PC-9 (cell line): ENCODE measurements around the gene PIGZ. TPM values are rescaled to one million over a fixed set of nuclear protein-coding genes. Genes with fewer than 3 reads are reported as not detected.

Experiments
- BruUV-seq: library from RNA; stranded (reverse); fragments of 400-500 nt; replicated peaks from 2 replicates; lab custom pipeline; 2021; lab: Mats Ljungman, UMichigan
- CTCF ChIA-PET: fragments of 300-600 bp; sonication (Branson Sonifier 250); formaldehyde crosslinking; loops from one replicate; lab custom pipeline; 2022; ENCODE audit warnings: antibody characterized with exemption; lab: Charles Lee
- POLR2A ChIA-PET: fragments of 300-600 bp; sonication (Branson Sonifier 250); formaldehyde crosslinking; loops from one replicate; lab custom pipeline; 2022; ENCODE audit warnings: antibody characterized with exemption; ENCODE audit not compliant: unreplicated experiment; lab: Charles Lee
- DNase-seq, 2 experiments: peaks; one replicate each; pipeline versions ENCODE4 v3.0.0 to v3.0.0-alpha.2; 2015 to 2022; ENCODE audit warnings: mixed read lengths in 1 of 2
- H2AFZ ChIP-seq: fragments of 200-600 bp; sonication (generic); 2 replicates; pipeline ENCODE4 v1.8.1; 2017; ENCODE audit warnings: antibody characterized with exemption
- H3F3A ChIP-seq: fragments of 200-600 bp; sonication (generic); 2 replicates; pipeline ENCODE4 v1.8.1; 2017; ENCODE audit warnings: antibody characterized with exemption, mild to moderate bottlenecking, low read depth; ENCODE audit not compliant: insufficient read depth
- H3K27ac ChIP-seq: fragments of 200-600 bp; sonication (generic); 2 replicates; pipeline ENCODE4 v1.6.1; 2016; ENCODE audit warnings: mixed run types
- H3K27me3 ChIP-seq: fragments of 200-600 bp; sonication (generic); 2 replicates; pipeline ENCODE4 v1.6.1; 2016; ENCODE audit warnings: low read depth, mixed run types; ENCODE audit not compliant: insufficient read depth
- H3K36me3 ChIP-seq: fragments of 200-600 bp; sonication (generic); 2 replicates; pipeline ENCODE4 v1.6.1; 2016; ENCODE audit warnings: low read depth, mixed run types
- H3K4me1 ChIP-seq: fragments of 200-600 bp; sonication (generic); replicated peaks from 2 replicates; pipeline ENCODE4 v1.6.1; 2016; ENCODE audit warnings: mixed run types; ENCODE audit not compliant: insufficient read depth
- H3K4me2 ChIP-seq: fragments of 200-600 bp; sonication (generic); 2 replicates; pipeline ENCODE4 v1.6.1; 2017; ENCODE audit warnings: mixed run types
- H3K4me3 ChIP-seq: fragments of 200-600 bp; sonication (generic); 2 replicates; pipeline ENCODE4 v1.6.1; 2016; ENCODE audit warnings: mixed run types
- H3K79me2 ChIP-seq: fragments of 200-600 bp; sonication (generic); 2 replicates; pipeline ENCODE4 v1.6.1; 2017; ENCODE audit warnings: low read depth, mixed run types
- H3K9me2 ChIP-seq: fragments of 200-600 bp; sonication (generic); 2 replicates; pipeline ENCODE4 v1.8.1; 2017; ENCODE audit warnings: mild to moderate bottlenecking; ENCODE audit not compliant: insufficient read depth
- H3K9me3 ChIP-seq: fragments of 200-600 bp; sonication (generic); 2 replicates; pipeline ENCODE4 v1.8.1; 2016; ENCODE audit warnings: low read depth; ENCODE audit not compliant: insufficient read depth
- H4K20me1 ChIP-seq: fragments of 200-600 bp; sonication (generic); 2 replicates; pipeline ENCODE4 v1.8.1; 2017; ENCODE audit not compliant: insufficient read depth
- EZH2 ChIP-seq: fragments of 200-600 bp; sonication (generic); IDR thresholded peaks from 2 replicates; pipeline ENCODE4 v1.8.0; 2017; ENCODE audit warnings: antibody characterized with exemption, low read depth
- intact Hi-C: fragments of 100-400 bp; cut with micrococcal nuclease; formaldehyde crosslinking; loops from one replicate; pipeline ENCODE4 v1.10.0; 2022; ENCODE audit not compliant: unreplicated experiment
- total RNA-seq: library from RNA; stranded (reverse); gene quantifications from 2 replicates; pipeline ENCODE4 v1.2.3, GENCODE V29; 2021
- TF ChIP-seq, protein P1 (sequence below): fragments of 200-600 bp; sonication (generic); conservative IDR thresholded peaks from 2 replicates; pipeline ENCODE4 v1.6.1; 2017; ENCODE audit warnings: mixed run types, antibody characterized with exemption, mild to moderate bottlenecking, moderate library complexity

Gene PIGZ
- total RNA-seq, 1 experiment from 2014 or later: 2.1 TPM

DNA sequence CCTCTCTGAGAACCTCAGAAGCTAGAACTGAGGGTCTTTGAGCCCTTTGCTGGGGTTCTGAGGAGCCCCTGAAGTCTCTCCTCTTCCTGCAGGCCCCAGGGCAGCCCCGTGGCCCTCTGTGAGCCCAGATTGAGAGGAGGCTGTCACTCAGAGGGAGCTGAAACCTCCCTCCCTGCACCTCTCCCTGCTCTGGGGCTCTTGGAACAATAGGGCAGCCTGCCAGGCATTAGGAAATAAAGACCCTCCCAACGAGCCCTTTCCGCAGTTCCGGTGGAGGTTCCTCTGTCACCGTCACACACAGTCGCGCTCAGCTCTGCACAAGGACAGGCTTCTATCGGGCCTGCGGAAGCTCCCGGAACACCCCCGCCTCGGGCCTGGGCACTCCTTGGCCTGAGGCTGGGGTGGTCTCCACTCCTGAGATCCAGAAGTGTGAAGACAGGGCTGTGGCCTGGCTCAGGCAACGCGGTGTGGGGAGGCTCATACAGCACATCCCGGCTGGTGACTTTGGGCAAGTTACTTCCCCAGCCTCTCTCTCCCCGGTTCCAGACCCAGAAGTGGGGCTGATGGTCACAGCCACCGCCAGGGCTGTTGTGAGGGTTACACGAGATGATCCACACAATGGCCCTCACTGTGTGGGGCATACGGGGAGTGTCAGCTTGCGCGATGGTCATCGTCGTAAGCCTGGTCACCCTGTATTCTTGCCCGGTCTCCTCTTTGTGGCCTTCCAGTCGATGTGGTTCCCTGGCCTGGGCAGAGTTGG is 43.3 kb upstream of the PIGZ start:
- H2AFZ ChIP-seq: no peak overlapping the region
- TF ChIP-seq, protein P1, sequence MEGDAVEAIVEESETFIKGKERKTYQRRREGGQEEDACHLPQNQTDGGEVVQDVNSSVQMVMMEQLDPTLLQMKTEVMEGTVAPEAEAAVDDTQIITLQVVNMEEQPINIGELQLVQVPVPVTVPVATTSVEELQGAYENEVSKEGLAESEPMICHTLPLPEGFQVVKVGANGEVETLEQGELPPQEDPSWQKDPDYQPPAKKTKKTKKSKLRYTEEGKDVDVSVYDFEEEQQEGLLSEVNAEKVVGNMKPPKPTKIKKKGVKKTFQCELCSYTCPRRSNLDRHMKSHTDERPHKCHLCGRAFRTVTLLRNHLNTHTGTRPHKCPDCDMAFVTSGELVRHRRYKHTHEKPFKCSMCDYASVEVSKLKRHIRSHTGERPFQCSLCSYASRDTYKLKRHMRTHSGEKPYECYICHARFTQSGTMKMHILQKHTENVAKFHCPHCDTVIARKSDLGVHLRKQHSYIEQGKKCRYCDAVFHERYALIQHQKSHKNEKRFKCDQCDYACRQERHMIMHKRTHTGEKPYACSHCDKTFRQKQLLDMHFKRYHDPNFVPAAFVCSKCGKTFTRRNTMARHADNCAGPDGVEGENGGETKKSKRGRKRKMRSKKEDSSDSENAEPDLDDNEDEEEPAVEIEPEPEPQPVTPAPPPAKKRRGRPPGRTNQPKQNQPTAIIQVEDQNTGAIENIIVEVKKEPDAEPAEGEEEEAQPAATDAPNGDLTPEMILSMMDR: no peak
- TF ChIP-seq EZH2: no peak
- CTCF ChIA-PET: no interaction called here

DNA sequence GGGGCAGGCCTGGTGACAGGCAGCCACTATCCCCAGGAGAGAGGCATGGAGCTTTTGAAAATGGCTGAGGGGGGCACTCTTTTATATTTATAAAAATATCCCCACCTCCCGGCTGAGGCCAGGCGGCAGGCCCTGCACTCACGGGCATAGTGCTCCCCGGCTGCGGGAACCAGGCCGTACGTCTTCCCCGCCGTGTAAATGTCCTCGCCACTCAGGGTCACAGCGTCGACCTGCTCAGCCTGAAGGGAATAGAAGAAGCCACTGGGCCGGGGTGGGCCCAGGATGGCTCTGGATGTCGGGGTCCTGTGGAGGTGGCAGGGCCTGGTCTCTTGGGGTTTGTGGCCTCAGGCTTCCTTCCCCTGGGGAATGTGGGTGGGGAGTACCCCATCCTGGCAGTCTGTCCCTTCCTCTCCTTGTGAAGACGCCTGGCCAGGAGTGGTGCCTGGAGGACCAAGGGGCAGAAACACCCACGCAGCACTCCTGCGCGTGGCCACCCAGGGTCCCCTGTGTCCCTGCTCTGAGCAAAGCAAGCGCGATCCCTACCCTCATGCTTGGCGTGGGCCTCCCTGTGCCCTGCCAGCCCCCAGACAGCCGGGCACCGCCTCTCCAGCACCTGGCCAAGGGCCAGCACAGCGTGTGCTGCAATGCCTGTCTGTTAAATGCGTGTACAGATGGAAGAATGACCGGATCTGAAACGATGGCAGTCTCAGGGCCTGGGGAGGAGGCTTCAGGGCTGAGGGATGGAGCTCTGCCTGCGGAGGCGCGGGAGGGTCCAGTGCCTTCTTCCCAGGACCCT is 42.1 kb upstream of the PIGZ start:
- no peak overlapping the region for H3K27ac ChIP-seq
- BruUV-seq: no TSS peak
- H3K27me3 ChIP-seq: no peaks in the 10 kb centered on the region
- no peaks in the 10 kb centered on the region for H4K20me1 ChIP-seq
- no peaks in the 10 kb centered on the region for H3K4me1 ChIP-seq
- intact Hi-C loops: no loop called here
- no peak overlapping the region for H3K4me3 ChIP-seq
- CTCF ChIA-PET: no interaction called here
- no peaks in the 10 kb centered on the region for H3K36me3 ChIP-seq
- H3K4me2 ChIP-seq: no peak overlapping the region
- H2AFZ ChIP-seq: no peak overlapping the region
- TF ChIP-seq EZH2: no peak
- TF ChIP-seq, protein P1: no peak
- H3K9me2 ChIP-seq: no peaks in the 10 kb centered on the region
- H3F3A ChIP-seq: no peaks in the 10 kb centered on the region; the same call in 1 of the 2 replicates
- no peak for DNase-seq
- POLR2A ChIA-PET: no interaction called here
- no peaks in the 10 kb centered on the region for H3K79me2 ChIP-seq
- no peaks in the 10 kb centered on the region for H3K9me3 ChIP-seq

More for the DNA sequence above, 43.3 kb upstream of the PIGZ start:
- no peak for DNase-seq
- intact Hi-C loops: no loop called here
- BruUV-seq: no TSS peak
- no peak overlapping the region for H3K27ac ChIP-seq
- H3K27me3 ChIP-seq: no peaks in the 10 kb centered on the region
- no peaks in the 10 kb centered on the region for H3K9me2 ChIP-seq
- H3K79me2 ChIP-seq: no peaks in the 10 kb centered on the region
- H3K4me3 ChIP-seq: no peak overlapping the region
- H3K36me3 ChIP-seq: no peaks in the 10 kb centered on the region
- no peaks in the 10 kb centered on the region; the same call in 1 of the 2 replicates for H3F3A ChIP-seq
- H4K20me1 ChIP-seq: no peaks in the 10 kb centered on the region
- no peak overlapping the region for H3K4me2 ChIP-seq
- no peaks in the 10 kb centered on the region for H3K4me1 ChIP-seq
- no peaks in the 10 kb centered on the region for H3K9me3 ChIP-seq
- POLR2A ChIA-PET: no interaction called here

DNA sequence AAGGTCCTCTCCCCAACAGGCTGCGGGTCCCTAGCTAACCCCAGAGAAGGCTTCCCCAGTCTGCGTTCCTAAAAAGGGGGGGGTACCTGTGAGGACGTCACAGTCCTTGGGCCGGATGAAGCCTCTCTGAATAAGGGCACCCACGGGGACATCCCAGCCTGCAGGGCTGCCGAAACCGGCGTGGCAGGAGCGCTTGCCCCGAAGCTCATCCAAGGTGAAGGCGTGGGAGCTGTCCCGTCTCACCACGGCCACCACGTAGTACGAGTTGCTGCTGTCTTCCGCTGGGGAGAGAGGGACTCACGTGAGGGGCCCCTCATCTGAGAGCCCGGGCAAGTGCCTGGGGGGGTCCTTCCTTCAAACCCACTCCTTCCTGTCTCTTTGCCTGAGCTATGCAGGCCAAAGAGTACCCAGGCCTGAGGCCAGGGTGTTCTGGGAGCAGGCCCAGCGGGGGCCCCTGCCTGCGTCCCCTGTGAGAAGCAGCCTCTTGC is 40.9 kb upstream of the PIGZ start:
- Histone ChIP-seq H3K27me3 (no peaks in the 10 kb centered on the region), H3K9me2 (no peaks in the 10 kb centered on the region), H3K4me2 (no peak overlapping the region), H3F3A (no peaks in the 10 kb centered on the region; the same call in 1 of the 2 replicates), H3K36me3 (no peaks in the 10 kb centered on the region), H3K27ac (no peak overlapping the region), H3K79me2 (no peaks in the 10 kb centered on the region), H2AFZ (no peak overlapping the region), H3K9me3 (no peaks in the 10 kb centered on the region), H3K4me3 (no peak overlapping the region), H4K20me1 (no peaks in the 10 kb centered on the region), H3K4me1 (no peaks in the 10 kb centered on the region)
- ChIA-PET POLR2A (no interaction called here), CTCF (no interaction called here)
- DNase-seq: no peak
- TF ChIP-seq, protein P1: no peak
- TF ChIP-seq EZH2: no peak
- no TSS peak for BruUV-seq
- intact Hi-C loops: no loop called here
